Activated T-helper 17 cell treated with anti-CD3 and anti-CD28 coated beads, Interleukin-2, amount 50 U/mL, for 72 hours (primary cell): ENCODE results near the gene VPS50. TPM values are rescaled to one million over a fixed set of nuclear protein-coding genes. Genes with fewer than 3 reads are reported as not detected.

Source experiments
- ATAC-seq: fragments of 150-1000 bp; cut with Tn5 transposase; replicated peaks from 2 replicates; pipeline ENCODE4 v1.10.0; 2021; ENCODE audit warnings: mild to moderate bottlenecking, moderate library complexity
- H3K27ac Mint-ChIP-seq: one replicate; pipeline ENCODE4 v1.8.0; 2022; ENCODE audit warnings: mixed read lengths
- H3K27me3 Mint-ChIP-seq: one replicate; pipeline ENCODE4 v1.8.0; 2022; ENCODE audit warnings: mixed read lengths
- H3K36me3 Mint-ChIP-seq: one replicate; pipeline ENCODE4 v1.8.0; 2022; ENCODE audit warnings: low read depth, mild to moderate bottlenecking, mixed read lengths
- H3K4me1 Mint-ChIP-seq: one replicate; pipeline ENCODE4 v1.8.0; 2022; ENCODE audit warnings: mixed read lengths
- H3K4me3 Mint-ChIP-seq: one replicate; pipeline ENCODE4 v1.8.0; 2022; ENCODE audit warnings: mild to moderate bottlenecking, mixed read lengths
- H3K9me3 Mint-ChIP-seq: one replicate; pipeline ENCODE4 v1.8.0; 2022; ENCODE audit warnings: mixed read lengths
- total RNA-seq, 2 donors: library from RNA; stranded (reverse); gene quantifications; one replicate each; pipeline ENCODE4 v1.2.3, GENCODE V29; 2022

The VPS50 gene
- total RNA-seq, 2 donors from 2014 or later: 20.4 to 27.4 TPM

DNA sequence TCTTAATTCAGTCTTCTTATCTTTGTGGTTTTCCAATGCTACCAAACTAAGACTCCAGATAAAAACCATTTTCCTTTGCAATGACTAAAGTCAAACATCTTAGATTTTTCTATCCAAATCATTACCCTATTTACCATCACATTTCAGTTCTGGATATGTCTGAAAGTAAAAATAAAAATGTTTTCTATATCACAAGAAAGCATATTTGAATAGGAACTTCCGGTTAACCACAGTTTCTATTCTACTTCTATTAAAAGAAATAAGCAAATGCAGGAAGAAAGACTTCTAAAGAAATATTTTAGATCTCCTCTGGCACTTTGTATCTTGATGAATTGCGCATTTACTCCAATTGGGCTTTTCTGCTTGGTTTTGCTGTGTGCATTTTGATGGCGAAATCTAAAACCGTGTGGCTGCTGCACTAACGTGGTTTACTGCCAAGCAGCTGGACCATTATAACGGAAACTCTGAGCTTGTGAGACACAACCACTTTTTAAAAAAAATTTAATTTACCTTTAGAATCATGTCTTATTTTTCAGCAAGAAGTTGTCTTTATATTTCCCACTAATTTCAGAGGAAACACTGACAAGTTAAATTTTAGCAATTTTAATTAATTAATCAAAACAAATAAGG lies 146.1 kb downstream of the VPS50 start:
- H3K4me3 Mint-ChIP-seq: no peak overlapping the region

DNA sequence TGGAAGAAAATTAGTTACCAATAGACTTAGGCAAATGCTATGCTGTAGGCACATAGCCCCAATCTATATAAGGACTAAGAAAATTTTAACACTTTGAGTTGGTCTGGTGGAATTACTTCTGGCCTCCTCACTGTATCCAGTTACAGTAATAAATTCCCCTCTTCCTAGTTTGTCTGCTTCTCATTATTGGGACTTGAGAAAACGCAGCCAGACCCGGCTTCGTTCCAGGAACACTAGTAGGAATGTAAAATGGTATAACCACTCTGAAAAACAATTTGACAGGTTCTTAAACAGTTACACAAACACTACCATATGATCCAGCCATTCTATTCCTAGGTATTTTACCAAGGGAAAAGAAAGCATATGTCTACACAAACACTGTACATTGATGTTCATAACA lies 150.2 kb downstream of the VPS50 start:
- Mint-ChIP-seq H3K4me3 (no peak overlapping the region), H3K9me3 (no peaks in the 10 kb centered on the region), H3K27me3 (peaks cover 21% of the 10 kb centered on the region), H3K27ac (no peak overlapping the region), H3K36me3 (no peaks in the 10 kb centered on the region), H3K4me1 (no peaks in the 10 kb centered on the region)
- no peak for ATAC-seq

More for the DNA sequence above, 146.1 kb downstream of the VPS50 start:
- Mint-ChIP-seq H3K27ac (no peak overlapping the region), H3K4me1 (no peaks in the 10 kb centered on the region), H3K9me3 (no peaks in the 10 kb centered on the region), H3K27me3 (peaks cover 4% of the 10 kb centered on the region), H3K36me3 (no peaks in the 10 kb centered on the region)
- ATAC-seq: no peak

DNA sequence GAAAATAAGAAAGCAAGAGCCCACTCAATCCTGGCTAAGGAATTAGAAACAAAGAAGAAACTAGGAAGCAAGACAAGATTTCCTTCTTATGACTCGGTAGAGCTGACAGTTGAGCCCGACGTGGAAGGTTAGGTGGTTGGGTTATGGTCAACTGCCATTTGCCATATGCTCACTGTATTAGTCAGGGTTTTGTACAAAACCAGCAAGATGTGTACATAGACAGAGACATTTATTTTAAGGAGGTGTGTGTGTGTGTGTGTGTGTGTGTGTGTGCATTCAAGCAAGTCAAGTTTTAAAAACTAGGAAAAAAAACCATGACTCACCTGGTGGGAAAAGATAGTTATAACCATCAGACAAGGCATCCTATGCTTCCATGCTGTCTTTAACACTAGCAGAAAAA lies 158.5 kb downstream of the VPS50 start:
- ATAC-seq: no peak
- H3K9me3 Mint-ChIP-seq: no peaks in the 10 kb centered on the region
- no peaks in the 10 kb centered on the region for H3K36me3 Mint-ChIP-seq
- H3K4me3 Mint-ChIP-seq: no peak overlapping the region
- no peak overlapping the region for H3K27ac Mint-ChIP-seq
- H3K4me1 Mint-ChIP-seq: no peaks in the 10 kb centered on the region
- H3K27me3 Mint-ChIP-seq: peaks cover 20% of the 10 kb centered on the region

DNA sequence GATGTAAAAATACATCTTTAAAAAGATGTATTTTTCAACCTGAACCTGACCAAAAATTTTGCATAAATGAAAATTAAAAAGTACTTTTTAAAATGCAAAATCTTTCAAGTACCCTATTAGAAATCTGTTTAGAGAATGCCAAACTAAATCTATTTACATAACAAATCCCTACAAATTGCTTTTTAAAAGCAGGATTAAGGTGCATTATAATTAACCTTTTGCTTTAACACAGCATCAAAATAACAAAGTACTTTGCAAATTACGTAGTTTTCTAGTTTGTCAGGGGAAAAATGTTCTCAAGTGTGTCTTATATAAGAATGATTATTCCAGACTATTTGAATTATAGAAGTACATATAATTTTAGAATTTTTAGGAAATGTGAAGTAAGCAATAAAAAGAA lies 160.8 kb downstream of the VPS50 start:
- H3K4me3 Mint-ChIP-seq: no peak overlapping the region
- no peaks in the 10 kb centered on the region for H3K36me3 Mint-ChIP-seq
- no peaks in the 10 kb centered on the region for H3K9me3 Mint-ChIP-seq
- H3K27me3 Mint-ChIP-seq: peaks cover 5% of the 10 kb centered on the region
- no peak overlapping the region for H3K27ac Mint-ChIP-seq
- no peaks in the 10 kb centered on the region for H3K4me1 Mint-ChIP-seq
- no peak for ATAC-seq

DNA sequence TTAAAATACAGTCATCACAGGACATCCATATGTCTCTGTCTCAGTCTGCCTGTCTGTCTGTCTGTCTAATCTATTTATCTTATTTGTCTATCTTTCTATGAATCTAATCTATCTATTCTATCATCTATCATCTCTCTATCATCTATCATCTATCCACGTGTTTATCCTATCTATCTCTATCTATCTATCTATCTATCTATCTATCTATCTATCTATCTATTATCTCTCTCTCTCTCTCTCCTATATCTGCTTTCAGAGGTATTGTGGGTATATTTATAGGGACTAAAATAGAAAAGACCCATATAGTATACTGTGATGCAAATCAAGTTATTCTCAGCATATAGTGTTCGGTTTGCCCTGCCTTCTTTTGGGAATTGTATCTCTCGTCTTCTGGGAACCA lies 167.5 kb downstream of the VPS50 start:
- Mint-ChIP-seq H3K4me3 (no peak overlapping the region), H3K4me1 (no peaks in the 10 kb centered on the region), H3K9me3 (no peaks in the 10 kb centered on the region), H3K27me3 (peaks cover 16% of the 10 kb centered on the region), H3K27ac (no peak overlapping the region), H3K36me3 (no peaks in the 10 kb centered on the region)
- ATAC-seq: no peak

DNA sequence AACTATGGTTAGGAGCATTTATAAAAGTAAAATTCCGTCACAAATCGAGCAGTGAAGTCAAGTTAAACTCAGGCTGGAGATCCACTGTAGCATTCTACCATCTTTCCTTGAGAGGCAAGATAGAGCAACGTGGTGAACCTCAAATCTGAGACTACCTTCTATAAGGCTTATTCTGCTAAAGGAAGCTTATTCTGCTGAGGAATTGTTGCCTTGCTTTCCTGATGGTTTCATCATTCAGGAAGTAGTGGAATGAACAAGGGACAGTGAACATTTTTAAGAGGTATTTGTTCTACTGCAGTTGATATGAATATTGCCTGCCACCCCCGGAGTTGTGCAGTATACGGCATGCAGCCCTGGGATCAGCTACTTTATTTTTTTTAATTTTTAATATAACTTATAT lies 170.8 kb downstream of the VPS50 start:
- Mint-ChIP-seq H3K9me3 (no peaks in the 10 kb centered on the region), H3K4me1 (no peaks in the 10 kb centered on the region), H3K27ac (no peak overlapping the region), H3K4me3 (no peak overlapping the region), H3K36me3 (no peaks in the 10 kb centered on the region), H3K27me3 (peaks cover 12% of the 10 kb centered on the region)
- ATAC-seq: no peak

DNA sequence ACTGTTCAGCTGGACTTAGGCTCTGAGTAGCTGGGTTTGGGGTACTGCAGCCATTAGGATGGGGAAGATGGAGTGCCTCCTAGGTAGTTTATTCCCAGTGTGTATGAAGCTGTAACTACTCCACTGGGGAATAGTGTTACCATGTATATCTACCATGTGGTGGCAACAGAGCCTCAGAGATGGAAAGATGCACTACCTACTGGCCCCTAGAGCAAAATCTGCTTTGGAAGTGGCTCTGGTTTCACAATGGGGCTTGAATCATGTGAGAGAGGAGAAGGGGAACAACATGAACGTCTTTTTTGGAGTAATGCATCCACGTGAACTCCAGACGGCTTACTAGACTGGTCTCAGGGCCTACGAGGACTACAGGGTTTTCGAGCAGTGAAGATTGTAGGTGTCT lies 175.1 kb downstream of the VPS50 start:
- H3K36me3 Mint-ChIP-seq: no peaks in the 10 kb centered on the region
- H3K4me3 Mint-ChIP-seq: no peak overlapping the region
- H3K27ac Mint-ChIP-seq: no peak overlapping the region
- no peak for ATAC-seq
- peaks cover 15% of the 10 kb centered on the region for H3K27me3 Mint-ChIP-seq
- H3K4me1 Mint-ChIP-seq: no peaks in the 10 kb centered on the region
- H3K9me3 Mint-ChIP-seq: no peaks in the 10 kb centered on the region

DNA sequence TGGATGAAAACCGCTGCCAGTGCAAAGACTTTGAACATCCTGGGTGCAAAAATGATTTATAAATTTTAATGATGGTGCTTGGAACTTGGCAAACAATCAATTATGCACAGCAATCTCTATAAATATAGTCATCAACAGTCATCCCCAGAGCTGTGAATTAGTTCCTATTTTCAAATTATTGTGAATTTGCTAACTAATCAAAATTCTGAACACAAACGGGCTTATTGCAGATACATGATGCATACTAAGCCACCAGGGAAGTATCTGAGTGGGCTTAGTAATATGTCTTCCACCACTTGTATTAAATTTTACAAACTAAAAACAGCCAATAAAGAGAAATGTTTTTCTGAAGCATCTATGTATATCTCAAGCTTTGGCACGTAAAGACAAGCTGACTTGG lies 177.2 kb downstream of the VPS50 start:
- Mint-ChIP-seq H3K36me3 (no peaks in the 10 kb centered on the region), H3K27ac (no peak overlapping the region), H3K9me3 (no peaks in the 10 kb centered on the region), H3K4me3 (no peak overlapping the region), H3K4me1 (no peaks in the 10 kb centered on the region), H3K27me3 (peaks cover 12% of the 10 kb centered on the region)
- no peak for ATAC-seq

Other genes with a start within 250 kb of the VPS50 start
- 10 to 100 TPM; 23.1 to 35.7 TPM for gene SAMD9, start 114.4 kb upstream of the VPS50 start, total RNA-seq
- 10 to 100 TPM; 23.9 to 28.1 TPM for gene SAMD9L, start 84.0 kb upstream of the VPS50 start, total RNA-seq
- not detected for gene HEPACAM2, start 5.9 kb upstream of the VPS50 start, total RNA-seq